H9 (cell line): ENCODE data around the gene NKX2-2. TPM values are rescaled to one million over a fixed set of nuclear protein-coding genes. Genes with fewer than 3 reads are reported as not detected.

Experiments
- DNase-seq: peaks from one replicate; pipeline ENCODE4 v3.0.0-alpha.2; 2017
- H2AFZ ChIP-seq: one replicate; pipeline ENCODE4 v1.6.1; 2013; ENCODE audit warnings: mild to moderate bottlenecking, low read length, control low read depth, moderate library complexity
- H2AK5ac ChIP-seq: 2 replicates; pipeline ENCODE4 v1.6.1; 2013; ENCODE audit warnings: low read length, control low read depth, mixed read lengths; ENCODE audit not compliant: insufficient read length
- H2BK120ac ChIP-seq: one replicate; pipeline ENCODE4 v1.6.1; 2013; ENCODE audit warnings: low read depth, mild to moderate bottlenecking, low read length, control low read depth, inconsistent platforms; ENCODE audit not compliant: poor library complexity, severe bottlenecking
- H2BK12ac ChIP-seq: 2 replicates; pipeline ENCODE4 v1.6.1; 2013; ENCODE audit warnings: low read length, control low read depth, mixed read lengths, low read depth; ENCODE audit not compliant: insufficient read length
- H2BK15ac ChIP-seq: 2 replicates; pipeline ENCODE4 v1.6.1; 2013; ENCODE audit warnings: low read depth, low read length, control low read depth
- H2BK20ac ChIP-seq: one replicate; pipeline ENCODE4 v1.6.1; 2013; ENCODE audit warnings: low read depth, mild to moderate bottlenecking, low read length, control low read depth, inconsistent platforms; ENCODE audit not compliant: poor library complexity, severe bottlenecking
- H2BK5ac ChIP-seq: 2 replicates; pipeline ENCODE4 v1.6.1; 2013; ENCODE audit warnings: low read length, control low read depth, mixed read lengths; ENCODE audit not compliant: insufficient read length
- H3K14ac ChIP-seq: 2 replicates; pipeline ENCODE4 v1.6.1; 2013; ENCODE audit warnings: low read length, control low read depth; ENCODE audit not compliant: insufficient read depth
- H3K18ac ChIP-seq: 2 replicates; pipeline ENCODE4 v1.6.1; 2013; ENCODE audit warnings: low read depth, mild to moderate bottlenecking, mixed read lengths, low read length, control low read depth; ENCODE audit not compliant: insufficient read length
- H3K23ac ChIP-seq: 2 replicates; pipeline ENCODE4 v1.6.1; 2013; ENCODE audit warnings: low read length, control low read depth, mixed read lengths, low read depth; ENCODE audit not compliant: insufficient read length
- H3K23me2 ChIP-seq: 2 replicates; pipeline ENCODE4 v1.6.1; 2013; ENCODE audit warnings: low read depth, mild to moderate bottlenecking, mixed read lengths, low read length, control low read depth; ENCODE audit not compliant: insufficient read length, poor library complexity, severe bottlenecking
- H3K27ac ChIP-seq: 2 replicates; pipeline ENCODE4 v1.5.1; 2013; ENCODE audit warnings: low read length, control low read depth, mixed read lengths, low read depth; ENCODE audit not compliant: insufficient read length
- H3K27me3 ChIP-seq: 2 replicates; pipeline ENCODE4 v1.6.1; 2013; ENCODE audit warnings: low read length, control low read depth, inconsistent platforms; ENCODE audit not compliant: insufficient read depth
- H3K4ac ChIP-seq: 2 replicates; pipeline ENCODE4 v1.6.1; 2013; ENCODE audit warnings: low read depth, mild to moderate bottlenecking, control low read depth, inconsistent platforms, low read length, moderate library complexity
- H3K4me1 ChIP-seq: 2 replicates; pipeline ENCODE4 v1.6.1; 2013; ENCODE audit warnings: low read length, control low read depth, inconsistent platforms; ENCODE audit not compliant: insufficient read depth
- H3K4me2 ChIP-seq: 2 replicates; pipeline ENCODE4 v1.6.1; 2013; ENCODE audit warnings: low read length, control low read depth, mixed read lengths; ENCODE audit not compliant: insufficient read length, insufficient read depth
- H3K56ac ChIP-seq: 2 replicates; pipeline ENCODE4 v1.6.1; 2013; ENCODE audit warnings: low read depth, mild to moderate bottlenecking, mixed read lengths, low read length, control low read depth; ENCODE audit not compliant: insufficient read length
- H3K79me1 ChIP-seq: 2 replicates; pipeline ENCODE4 v1.6.1; 2013; ENCODE audit warnings: low read depth, mild to moderate bottlenecking, moderate library complexity, low read length, control low read depth, inconsistent platforms; ENCODE audit not compliant: insufficient read depth, poor library complexity, severe bottlenecking
- H3K79me2 ChIP-seq: 2 replicates; pipeline ENCODE4 v1.6.1; 2013; ENCODE audit warnings: low read length, control low read depth, inconsistent platforms; ENCODE audit not compliant: insufficient read depth
- H3K9ac ChIP-seq: 2 replicates; pipeline ENCODE4 v1.6.1; 2013; ENCODE audit warnings: low read length, control low read depth, mixed read lengths; ENCODE audit not compliant: insufficient read length; ENCODE audit errors: extremely low read depth
- H3K9me3 ChIP-seq: one replicate; pipeline ENCODE4 v1.6.1; 2013; ENCODE audit warnings: low read depth, low read length, inconsistent platforms; ENCODE audit not compliant: control insufficient read depth
- H3T11ph ChIP-seq: one replicate; pipeline ENCODE4 v1.6.1; 2013; ENCODE audit warnings: mild to moderate bottlenecking, low read length, control low read depth, inconsistent platforms
- H4K20me1 ChIP-seq: one replicate; pipeline ENCODE4 v1.6.1; 2013; ENCODE audit not compliant: control insufficient read depth, insufficient read length, insufficient read depth
- H4K5ac ChIP-seq: 2 replicates; pipeline ENCODE4 v1.6.1; 2013; ENCODE audit warnings: low read depth, mild to moderate bottlenecking, mixed read lengths, low read length, control low read depth; ENCODE audit not compliant: insufficient read length
- H4K8ac ChIP-seq: replicated peaks from 2 replicates; pipeline ENCODE4 v1.6.1; 2013; ENCODE audit warnings: low read length, control low read depth, mixed read lengths, low read depth; ENCODE audit not compliant: insufficient read length
- H4K91ac ChIP-seq: 2 replicates; pipeline ENCODE4 v1.6.1; 2013; ENCODE audit warnings: low read depth, mild to moderate bottlenecking, moderate library complexity, mixed read lengths, low read length, control low read depth; ENCODE audit not compliant: insufficient read length
- H3K27ac Mint-ChIP-seq, 3 experiments: 2 replicates in 2 of 3; 3 replicates in 1 of 3; pipeline ENCODE4 v1.8.0; 2020 to 2021; ENCODE audit warnings: mixed read lengths in 3 of 3, mild to moderate bottlenecking in 1 of 3, moderate library complexity in 1 of 3
- H3K27me3 Mint-ChIP-seq: 2 replicates; pipeline ENCODE4 v1.8.0; 2021; ENCODE audit warnings: low read depth, mild to moderate bottlenecking, moderate library complexity, mixed read lengths
- H3K36me3 Mint-ChIP-seq, 3 experiments: 2 replicates in 2 of 3; 3 replicates in 1 of 3; pipeline ENCODE4 v1.8.0; 2020 to 2021; ENCODE audit warnings: low read depth in 3 of 3, mixed read lengths in 3 of 3; ENCODE audit not compliant: insufficient read depth in 1 of 3
- H3K4me1 Mint-ChIP-seq, 2 experiments: 2 replicates each; pipeline ENCODE4 v1.8.0; 2020; ENCODE audit warnings: mixed read lengths in 2 of 2
- H3K4me3 Mint-ChIP-seq, 2 experiments: 2 replicates in 1 of 2; 3 replicates in 1 of 2; pipeline ENCODE4 v1.8.0; 2020 to 2021; ENCODE audit warnings: mild to moderate bottlenecking in 2 of 2, mixed read lengths in 2 of 2, moderate library complexity in 1 of 2
- H3K9me3 Mint-ChIP-seq, 2 experiments: 2 replicates in 1 of 2; 3 replicates in 1 of 2; pipeline ENCODE4 v1.8.0; 2020; ENCODE audit warnings: mild to moderate bottlenecking in 2 of 2, mixed read lengths in 2 of 2, moderate library complexity in 1 of 2
- CTCF ChIP-seq: fragments of 200-600 bp; sonication (generic); conservative IDR thresholded peaks from 3 replicates; pipeline ENCODE4 v1.8.0; 2021; ENCODE audit warnings: antibody characterized with exemption, mild to moderate bottlenecking
- WGBS: extraction: QIAGEN DNeasy Blood & Tissue Kit; methylation state at CpG from one replicate; pipeline ENCODE4 v1.1.7; 2013; ENCODE audit warnings: missing lambda C conversion rate, low lambda C conversion rate, mixed read lengths; ENCODE audit not compliant: insufficient read length; ENCODE audit errors: extremely low coverage; 5-methylcytosine and 5-hydroxymethylcytosine counted together
- total RNA-seq: library from RNA; stranded (reverse); gene quantifications from 2 replicates; pipeline ENCODE4 v1.2.1, GENCODE V29; 2021

Gene NKX2-2
- total RNA-seq, 1 experiment from 2014 or later = not detected

GRCh38 chr20:21519136-21519584, 5.3 kb upstream of the NKX2-2 start:
- Mint-ChIP-seq H3K36me3 (no peaks in the 10 kb centered on the region; a peak in 1 of 7 replicates), H3K4me1 (peaks cover 55 to 66% of the 10 kb centered on the region in 2 experiments), H3K9me3 (peaks cover 0 to 6% of the 10 kb centered on the region in 2 experiments; a peak in 3 of 5 replicates), H3K27ac (no peak overlapping the region; a peak in 1 of 7 replicates), H3K27me3 (peaks cover 96% of the 10 kb centered on the region), H3K4me3 (0 out of 5 replicates have a peak overlapping the region, but pooled peaks of 1 of the 2 experiments have one; percentile 8)
- H2BK5ac ChIP-seq = no peak overlapping the region
- no peaks in the 10 kb centered on the region for H4K20me1 ChIP-seq
- H3K18ac ChIP-seq = no peak overlapping the region
- no peak overlapping the region for H3K9ac ChIP-seq
- no CpG with 5 or more reads among the region's 14 CpGs for WGBS
- no peak overlapping the region for H2BK20ac ChIP-seq
- no peak overlapping the region for H3K14ac ChIP-seq
- no peak overlapping the region for H4K91ac ChIP-seq
- peaks cover 87% of the 10 kb centered on the region for H3K27me3 ChIP-seq
- no peaks in the 10 kb centered on the region for H3K79me2 ChIP-seq
- no peaks in the 10 kb centered on the region for H3K9me3 ChIP-seq
- H3K23ac ChIP-seq = no peak overlapping the region
- peaks cover 36% of the 10 kb centered on the region for H3K23me2 ChIP-seq
- H3K27ac ChIP-seq = no peak overlapping the region
- H3K79me1 ChIP-seq = no peaks in the 10 kb centered on the region
- DNase-seq = peak; percentile 27
- no peak overlapping the region for H4K5ac ChIP-seq
- no peak overlapping the region for H2AK5ac ChIP-seq
- H4K8ac ChIP-seq = no peak overlapping the region
- no peak overlapping the region for H3K4ac ChIP-seq
- H2BK120ac ChIP-seq = no peak overlapping the region
- no peak overlapping the region for H2AFZ ChIP-seq
- H3K4me2 ChIP-seq = no peak overlapping the region
- no peak overlapping the region for H2BK12ac ChIP-seq
- H3K4me1 ChIP-seq = peaks cover 3% of the 10 kb centered on the region; the same call in 1 of the 2 replicates
- no peak overlapping the region for H3T11ph ChIP-seq
- no peak overlapping the region for H2BK15ac ChIP-seq
- no peak overlapping the region for H3K56ac ChIP-seq
- TF ChIP-seq CTCF = no peak
